GM12878 (cell line): ENCODE measurements around the gene PTPRD. TPM values are rescaled to one million over a fixed set of nuclear protein-coding genes. Genes with fewer than 3 reads are reported as not detected.

Experiments used
- ATAC-seq: fragments of 200-7000 bp; cut with Tn5 transposase; 3 replicates; pipeline ENCODE4 v1.9.1; 2020; ENCODE audit warnings: mild to moderate bottlenecking, moderate library complexity
- BruUV-seq: library from RNA; stranded (reverse); fragments of 400-500 nt; replicated peaks from 2 replicates; lab custom pipeline; 2021; lab: Mats Ljungman, UMichigan
- CTCF ChIA-PET: fragments of 300-600 bp; sonication (Branson Sonifier 250); formaldehyde crosslinking; extraction: SDS; loops from one replicate; lab custom pipeline; 2021; ENCODE audit warnings: inconsistent platforms; lab: Yijun Ruan, JAX
- POLR2A ChIA-PET: fragments of 350-600 bp; formaldehyde crosslinking; extraction: SDS; loops from one replicate; lab custom pipeline; 2021; ENCODE audit warnings: inconsistent platforms; lab: Charles Lee
- RAD21 ChIA-PET: fragments of 300-600 bp; sonication (Branson Sonifier 250); formaldehyde crosslinking; loops from one replicate; lab custom pipeline; 2023; ENCODE audit warnings: antibody characterized with exemption; ENCODE audit not compliant: unreplicated experiment; lab: Charles Lee
- SMC1A ChIA-PET: fragments of 300-600 bp; sonication (Branson Sonifier 250); formaldehyde crosslinking; loops from one replicate; lab custom pipeline; 2023; ENCODE audit not compliant: unreplicated experiment, uncharacterized antibody; lab: Charles Lee
- DNase-seq: peaks from one replicate; pipeline ENCODE4 v3.0.0-alpha.2; 2011; ENCODE audit warnings: low read depth, low spot score
- FAIRE-seq: peaks from 3 replicates; lab custom pipeline; 2011; peaks lifted over from hg19 to GRCh38; lab: Jason Lieb, UNC
- H2AFZ ChIP-seq: 2 replicates; pipeline ENCODE4 v1.6.0; 2011; ENCODE audit warnings: low read depth, low read length, control low read depth; ENCODE audit not compliant: control insufficient read depth
- H3K27ac ChIP-seq: 2 replicates; pipeline ENCODE4 v1.5.1; 2011; ENCODE audit warnings: control low read depth; ENCODE audit not compliant: control insufficient read depth, insufficient read depth
- H3K27me3 ChIP-seq, 2 experiments: replicated peaks in 1 of 2; 2 replicates each; pipeline versions ENCODE4 v1.6.0 to v1.6.1; 2011; ENCODE audit warnings: low read length in 1 of 2; ENCODE audit not compliant: control insufficient read depth in 2 of 2, insufficient read depth in 2 of 2
- H3K36me3 ChIP-seq, 2 experiments: 2 replicates each; pipeline ENCODE4 v1.5.1; 2011; ENCODE audit warnings: low read length in 1 of 2; ENCODE audit not compliant: control insufficient read depth in 2 of 2, insufficient read depth in 2 of 2
- H3K4me1 ChIP-seq: 2 replicates; pipeline ENCODE4 v1.6.1; 2011; ENCODE audit warnings: mild to moderate bottlenecking, low read length, moderate library complexity, mixed read lengths; ENCODE audit not compliant: control insufficient read depth, insufficient read depth
- H3K4me2 ChIP-seq: 2 replicates; pipeline ENCODE4 v1.6.0; 2011; ENCODE audit warnings: control low read depth; ENCODE audit not compliant: control insufficient read depth, insufficient read depth
- H3K4me3 ChIP-seq: fragments of 200-600 bp; sonication (generic); 2 replicates; pipeline ENCODE4 v1.5.1; 2016
- H3K79me2 ChIP-seq: 2 replicates; pipeline ENCODE4 v1.6.0; 2011; ENCODE audit warnings: low read length; ENCODE audit not compliant: control insufficient read depth, insufficient read depth
- H3K9ac ChIP-seq: 2 replicates; pipeline ENCODE4 v1.8.0; 2011; ENCODE audit warnings: low read length, control low read depth, mixed read lengths; ENCODE audit not compliant: control insufficient read depth, insufficient read depth
- H3K9me3 ChIP-seq: replicated peaks from 3 replicates; pipeline ENCODE4 v1.5.1; 2011; ENCODE audit warnings: mild to moderate bottlenecking, low read length; ENCODE audit not compliant: control insufficient read depth, insufficient read depth
- H4K20me1 ChIP-seq: 2 replicates; pipeline ENCODE4 v1.6.0; 2011; ENCODE audit not compliant: control insufficient read depth, insufficient read depth
- ASH2L ChIP-seq: fragments of 300-600, 200-600 bp; sonication (generic); IDR thresholded peaks from 2 replicates; pipeline ENCODE4 v1.6.1; 2017; ENCODE audit warnings: low read depth, mild to moderate bottlenecking, borderline replicate concordance
- BCL11A ChIP-seq: IDR thresholded peaks from 2 replicates; pipeline ENCODE4 v1.6.1; 2011; ENCODE audit warnings: low read depth, low read length
- CEBPB ChIP-seq, 2 experiments: fragments of 150-350 bp in 1 of 2; IDR thresholded peaks; 2 replicates each; pipeline ENCODE4 v1.6.1; 2012 to 2014; ENCODE audit warnings: low read depth in 2 of 2, low read length in 2 of 2, borderline replicate concordance in 1 of 2, inconsistent platforms in 1 of 2
- CHD2 ChIP-seq: IDR thresholded peaks from 2 replicates; pipeline ENCODE4 v1.6.1; 2011; ENCODE audit warnings: low read depth, low read length, improper control_type of control experiment, borderline replicate concordance
- E2F4 ChIP-seq: IDR thresholded peaks from 2 replicates; pipeline ENCODE4 v1.6.1; 2012; ENCODE audit warnings: low read depth, low read length, improper control_type of control experiment
- ELK1 ChIP-seq: IDR thresholded peaks from 2 replicates; pipeline ENCODE4 v1.6.1; 2012; ENCODE audit warnings: low read depth, low read length, improper control_type of control experiment
- HDGF ChIP-seq: fragments of 450-650 bp; IDR thresholded peaks from 2 replicates; pipeline ENCODE4 v1.6.1; 2016; ENCODE audit warnings: antibody characterized with exemption
- KDM1A ChIP-seq: fragments of 200-600 bp; sonication (generic); IDR thresholded peaks from 2 replicates; pipeline ENCODE4 v1.6.1; 2016; ENCODE audit warnings: borderline replicate concordance
- MEF2B ChIP-seq: fragments of 450-650 bp; IDR thresholded peaks from 2 replicates; pipeline ENCODE4 v1.6.1; 2018; ENCODE audit warnings: mild to moderate bottlenecking, moderate library complexity; ENCODE audit not compliant: partially characterized antibody, poor library complexity, severe bottlenecking
- NFXL1 ChIP-seq: fragments of 450-650 bp; IDR thresholded peaks from 2 replicates; pipeline ENCODE4 v1.6.1; 2017; ENCODE audit warnings: antibody characterized with exemption, mild to moderate bottlenecking, borderline replicate concordance
- PAX5 ChIP-seq: IDR thresholded peaks from 2 replicates; pipeline ENCODE4 v1.6.1; 2011; ENCODE audit warnings: low read depth, low read length, borderline replicate concordance
- POLR2AphosphoS2 ChIP-seq: IDR thresholded peaks from 2 replicates; pipeline ENCODE4 v1.6.1; 2011; ENCODE audit warnings: low read depth, mild to moderate bottlenecking, low read length, improper control_type of control experiment, moderate library complexity
- SP1 ChIP-seq: IDR thresholded peaks from one replicate; pipeline ENCODE4 v1.6.1; 2011; ENCODE audit warnings: low read depth, low read length
- SREBF1 ChIP-seq: IDR thresholded peaks from 2 replicates; pipeline ENCODE4 v1.6.1; 2012; ENCODE audit warnings: mild to moderate bottlenecking, low read length
- SUPT20H ChIP-seq: IDR thresholded peaks from 2 replicates; pipeline ENCODE4 v1.6.1; 2011; ENCODE audit warnings: low read depth, mild to moderate bottlenecking, low read length, moderate library complexity, borderline replicate concordance; ENCODE audit not compliant: control insufficient read depth
- in situ Hi-C: fragments of 300-500 bp; cut with MboI; formaldehyde crosslinking; loops from 9 replicates; pipeline ENCODE4 v1.14.3; 2018; ENCODE audit warnings: mixed read lengths
- intact Hi-C: fragments of 100-400 bp; cut with micrococcal nuclease; formaldehyde crosslinking; loops from one replicate; pipeline ENCODE4 v1.14.2; 2022; ENCODE audit not compliant: unreplicated experiment
- polyA plus RNA-seq, 11 experiments: library from polyadenylated mRNA; depleted of rRNA in 4 of 11; unstranded in 6 of 11; stranded (reverse) in 5 of 11; fragments of >200 nt; fragmentation: Nextera tagmentation in 4 of 11; fragmentation: Illumina TruSeq in 1 of 11; extraction: Ambion mirVana in 4 of 11; extraction: Trizol in 1 of 11; gene quantifications; 1 replicate in 1 of 11; 2 replicates in 10 of 11; pipeline versions ENCODE4 v1.2.1 to v1.2.3, GENCODE V29; 2011 to 2016; ENCODE audit warnings: inconsistent platforms in 2 of 11, missing spikeins in 2 of 11, low read depth in 1 of 11
- total RNA-seq, 4 experiments: library from RNA; depleted of rRNA in 3 of 4; stranded (reverse); fragments of >200 nt in 3 of 4; fragmentation: Illumina TruSeq in 1 of 4; extraction: Trizol in 1 of 4; gene quantifications; 2 replicates each; pipeline versions ENCODE4 v1.2.1 to v1.2.3, GENCODE V29; 2013 to 2021

The PTPRD gene
- total and polyA plus RNA-seq, 10 of the 15 experiments (the other 5 are each of a cell fraction or from before 2014, with no cell fraction given) = under 0.01 to 0.05 (median 0.01) TPM; not detected in 7

GRCh38 chr9:10052916-10053315 lies 559.9 kb downstream of the PTPRD start:
- Histone ChIP-seq H2AFZ (no peak overlapping the region), H3K27ac (no peak overlapping the region), H3K36me3 (no peaks in the 10 kb centered on the region), H4K20me1 (no peaks in the 10 kb centered on the region), H3K4me3 (no peak overlapping the region), H3K4me1 (no peaks in the 10 kb centered on the region), H3K9me3 (no peaks in the 10 kb centered on the region), H3K79me2 (no peaks in the 10 kb centered on the region), H3K4me2 (no peak overlapping the region)
- BruUV-seq = no TSS peak
- intact Hi-C loops = no loop called here
- no peak for FAIRE-seq
- RAD21 ChIA-PET = no interaction called here
- no peak for TF ChIP-seq SP1
- TF ChIP-seq SUPT20H = no peak
- no peak for TF ChIP-seq SREBF1
- TF ChIP-seq CHD2 = no peak
- TF ChIP-seq POLR2AphosphoS2 = no peak
- no peak for TF ChIP-seq E2F4
- TF ChIP-seq HDGF = no peak
- no peak for TF ChIP-seq NFXL1
- no peak for TF ChIP-seq MEF2B
- no peak for TF ChIP-seq KDM1A
- no peak for TF ChIP-seq BCL11A
- no peak for TF ChIP-seq ASH2L
- no peak for TF ChIP-seq CEBPB (IDR thresholded peaks at IDR 0.05; ENCODE audit: borderline replicate concordance in 1 of 2, low read depth in 2 of 2, low read length in 2 of 2)
- TF ChIP-seq ELK1 = no peak
- TF ChIP-seq PAX5 = no peak
- TF ChIP-seq, all 136 proteins: peak for 0
- H3K27me3 ChIP-seq = no peaks in the 10 kb centered on the region
- DNase-seq (no peak), ATAC-seq (no peak)
- no peak overlapping the region for H3K9ac ChIP-seq
- in situ Hi-C loops = no loop called here
- ChIA-PET SMC1A (no interaction called here), CTCF (no interaction called here), POLR2A (no interaction called here)
